Activated CD8-positive, alpha-beta memory T cell treated with anti-CD3 and anti-CD28 coated beads for 4 hours (primary cell): Measurements from ENCODE around the gene MYCBPAP.
A peak's percentile ranks its signal among the peaks of the same experiment; 100 is the strongest.

Source experiments
- DNase-seq, 2 donors: peaks; one replicate each; pipeline ENCODE4 v3.0.0-alpha.2; 2020; ENCODE audit warnings: low read depth in 2 of 2

Gene MYCBPAP

GRCh38 chr17:50507871-50508572 is at the start of gene MYCBPAP:
Gene MYCBPAP (plus strand): TSS chr17:50508439. CDS start chr17:50508675, 236 bp downstream.
- peak; percentile 19 to 60 for DNase-seq

GRCh38 chr17:50458701-50459676 is 49.2 kb upstream of the MYCBPAP start:
- DNase-seq = no peak

- DNase-seq = no peak
Measured at GRCh38 chr17:50459756-50460155, 48.5 kb upstream of the MYCBPAP start.

- DNase-seq = no peak
Measured at GRCh38 chr17:50460831-50461526, 47.3 kb upstream of the MYCBPAP start.

GRCh38 chr17:50461550-50462132 is 46.6 kb upstream of the MYCBPAP start:
- no peak for DNase-seq

- no peak for DNase-seq
Measured at GRCh38 chr17:50462446-50462845, 45.8 kb upstream of the MYCBPAP start.

GRCh38 chr17:50464121-50464520 is 44.1 kb upstream of the MYCBPAP start:
- DNase-seq = no peak

GRCh38 chr17:50464736-50465135 is 43.5 kb upstream of the MYCBPAP start:
- DNase-seq = no peak

- DNase-seq = no peak
Measured at GRCh38 chr17:50465171-50465570, 43.1 kb upstream of the MYCBPAP start.

GRCh38 chr17:50465635-50466034 is 42.6 kb upstream of the MYCBPAP start:
- no peak for DNase-seq

- no peak for DNase-seq
Measured at GRCh38 chr17:50466371-50467113, 41.7 kb upstream of the MYCBPAP start.

GRCh38 chr17:50467114-50467854 is 41.0 kb upstream of the MYCBPAP start:
- no peak for DNase-seq

- no peak for DNase-seq
Measured at GRCh38 chr17:50467855-50468303, 40.4 kb upstream of the MYCBPAP start.

- no peak for DNase-seq
Measured at GRCh38 chr17:50468304-50469207, 39.7 kb upstream of the MYCBPAP start, which contains the start of gene CHAD. Gene CHAD (minus strand): TSS chr17:50468880. CDS start chr17:50468813, 67 bp downstream.

GRCh38 chr17:50469208-50469605 is 39.0 kb upstream of the MYCBPAP start:
- no peak for DNase-seq

GRCh38 chr17:50469671-50470305 is 38.5 kb upstream of the MYCBPAP start:
- no peak for DNase-seq

GRCh38 chr17:50470426-50470825 is 37.8 kb upstream of the MYCBPAP start:
- DNase-seq = no peak
